Left ventricle myocardium inferior (tissue), 1 donor: Measurements from ENCODE around the gene DELE1. TPM values are rescaled to one million over a fixed set of nuclear protein-coding genes. Genes with fewer than 3 reads are reported as not detected.

Experiments used
- DNase-seq: peaks from one replicate; pipeline ENCODE4 v3.0.0-alpha.2; 2020
- H3K27ac ChIP-seq: fragments of 200-600 bp; replicated peaks from 2 replicates; pipeline ENCODE4 v1.8.0; 2021
- H3K27me3 ChIP-seq: fragments of 200-600 bp; 2 replicates; pipeline ENCODE4 v1.8.0; 2021; ENCODE audit warnings: low read depth
- H3K36me3 ChIP-seq: fragments of 200-600 bp; 2 replicates; pipeline ENCODE4 v1.8.0; 2021
- H3K4me1 ChIP-seq: fragments of 200-600 bp; 2 replicates; pipeline ENCODE4 v1.8.0; 2021
- H3K4me3 ChIP-seq: fragments of 200-600 bp; 2 replicates; pipeline ENCODE4 v1.8.0; 2021; ENCODE audit warnings: mild to moderate bottlenecking, moderate library complexity
- H3K9me3 ChIP-seq: fragments of 200-600 bp; replicated peaks from 2 replicates; pipeline ENCODE4 v1.8.0; 2021
- intact Hi-C: fragments of 100-400 bp; cut with micrococcal nuclease; formaldehyde crosslinking; loops from one replicate; pipeline ENCODE4 v1.11.0; 2022
- total RNA-seq: library from RNA; stranded (reverse); fragmentation: NEBNext Ultra II Directional; extraction: Animal tissue kit (Norgen Biotek cat#: 25700); gene quantifications from one replicate; pipeline ENCODE4 v1.2.1, GENCODE V29; 2021
- TF ChIP-seq, protein P1 (sequence below): fragments of 200-600 bp; IDR thresholded peaks from 2 replicates; pipeline ENCODE4 v1.8.0; 2021; ENCODE audit warnings: antibody characterized with exemption, mild to moderate bottlenecking, borderline replicate concordance
- donor health status: DM: no; HTN: yes; CAD: no; lungs with severe emphysema.

DELE1 gene
- total RNA-seq, 1 donor from 2014 or later, result 125 TPM

DNA sequence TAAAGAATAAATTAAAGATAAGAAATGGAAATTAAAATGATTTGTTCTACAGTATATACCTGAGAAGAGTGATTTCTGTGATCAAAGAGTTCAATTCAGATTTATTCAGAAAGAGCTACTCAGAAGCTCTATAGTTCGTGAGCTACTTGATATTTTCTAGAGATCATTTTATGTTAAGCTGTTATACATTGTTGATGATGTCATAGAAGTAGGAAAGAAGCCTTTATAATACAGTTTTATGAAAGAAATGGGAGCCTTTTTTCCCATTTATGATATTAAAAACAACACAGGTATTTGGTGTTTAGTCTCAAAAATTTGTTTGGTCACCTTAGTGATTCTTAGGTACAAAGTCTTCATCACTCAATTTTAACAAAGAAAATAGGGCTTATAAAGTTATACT lies 66.0 kb downstream of the DELE1 start:
- Histone ChIP-seq H3K9me3 (no peaks in the 10 kb centered on the region), H3K36me3 (peaks cover 94% of the 10 kb centered on the region), H3K4me3 (no peak overlapping the region), H3K4me1 (peaks cover 12% of the 10 kb centered on the region), H3K27ac (no peak overlapping the region), H3K27me3 (no peaks in the 10 kb centered on the region)
- TF ChIP-seq, protein P1, sequence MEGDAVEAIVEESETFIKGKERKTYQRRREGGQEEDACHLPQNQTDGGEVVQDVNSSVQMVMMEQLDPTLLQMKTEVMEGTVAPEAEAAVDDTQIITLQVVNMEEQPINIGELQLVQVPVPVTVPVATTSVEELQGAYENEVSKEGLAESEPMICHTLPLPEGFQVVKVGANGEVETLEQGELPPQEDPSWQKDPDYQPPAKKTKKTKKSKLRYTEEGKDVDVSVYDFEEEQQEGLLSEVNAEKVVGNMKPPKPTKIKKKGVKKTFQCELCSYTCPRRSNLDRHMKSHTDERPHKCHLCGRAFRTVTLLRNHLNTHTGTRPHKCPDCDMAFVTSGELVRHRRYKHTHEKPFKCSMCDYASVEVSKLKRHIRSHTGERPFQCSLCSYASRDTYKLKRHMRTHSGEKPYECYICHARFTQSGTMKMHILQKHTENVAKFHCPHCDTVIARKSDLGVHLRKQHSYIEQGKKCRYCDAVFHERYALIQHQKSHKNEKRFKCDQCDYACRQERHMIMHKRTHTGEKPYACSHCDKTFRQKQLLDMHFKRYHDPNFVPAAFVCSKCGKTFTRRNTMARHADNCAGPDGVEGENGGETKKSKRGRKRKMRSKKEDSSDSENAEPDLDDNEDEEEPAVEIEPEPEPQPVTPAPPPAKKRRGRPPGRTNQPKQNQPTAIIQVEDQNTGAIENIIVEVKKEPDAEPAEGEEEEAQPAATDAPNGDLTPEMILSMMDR, result no peak
- intact Hi-C loops, result loop anchor here (5.0 kb wide), 1 partner anchor 153 kb away; no protein-coding TSS in a partner anchor
- DNase-seq, result no peak

Other genes with a start within 250 kb of the DELE1 start
- 15.2 TPM for gene ARAP3, start 241.6 kb upstream of the DELE1 start, total RNA-seq
- 16.1 TPM for gene PCDH1, start 45.5 kb upstream of the DELE1 start, total RNA-seq
- 7.6 TPM for gene PCDH12, start 34.3 kb downstream of the DELE1 start, total RNA-seq
- gene RNF14, start 45.2 kb downstream of the DELE1 start, total RNA-seq, result 120 TPM
- 24.3 TPM for gene GNPDA1, start 89.2 kb downstream of the DELE1 start, total RNA-seq
- 62.1 TPM for gene NDFIP1, start 184.9 kb downstream of the DELE1 start, total RNA-seq